Measurements from ENCODE around the gene BZW1.

GRCh38 chr2:200765995-200766660 is 45.6 kb upstream of the BZW1 start:
- no peak for TF ChIP-seq ZSCAN30 (tag by site-specific recombination; IDR thresholded peaks at IDR 0.05)
- TF ChIP-seq CTCF (tag by site-specific recombination; IDR thresholded peaks at IDR 0.05): no peak
- no peak for TF ChIP-seq ZNF585B (tag by site-specific recombination; IDR thresholded peaks at IDR 0.05)
- TF ChIP-seq YY1 (tag by site-specific recombination; IDR thresholded peaks at IDR 0.05): no peak
- TF ChIP-seq ZNF837 (tag by site-specific recombination; IDR thresholded peaks at IDR 0.05): no peak
- TF ChIP-seq ZNF670 (tag by site-specific recombination; IDR thresholded peaks at IDR 0.05; ENCODE audit: low read depth): no peak
- no peak for TF ChIP-seq INSM2 (tag by site-specific recombination; IDR thresholded peaks at IDR 0.05)
- TF ChIP-seq ZNF792 (tag by site-specific recombination; IDR thresholded peaks at IDR 0.05): no peak
- no peak for TF ChIP-seq ZNF449 (tag by site-specific recombination; IDR thresholded peaks at IDR 0.05)
- no peak for TF ChIP-seq ZNF571 (tag by site-specific recombination; IDR thresholded peaks at IDR 0.05)
- TF ChIP-seq ZNF169 (tag by site-specific recombination; IDR thresholded peaks at IDR 0.05): no peak

Measured in HEK293 (cell line).